Neural cell (in vitro differentiated cells): Measurements from ENCODE around the gene BRINP2. TPM values are rescaled to one million over a fixed set of nuclear protein-coding genes. Genes with fewer than 3 reads are reported as not detected.

Experiments
- H2AFZ ChIP-seq: fragments of 200-600, 300-800 bp; sonication (generic), shearing (Covaris generic); 2 replicates; pipeline ENCODE4 v1.6.0; 2014; ENCODE audit warnings: low read depth, mild to moderate bottlenecking, antibody characterized with exemption, low read length, moderate library complexity
- H3F3A ChIP-seq: fragments of 200-600 bp; shearing (Covaris generic); 2 replicates; pipeline ENCODE4 v1.6.1; 2016; ENCODE audit warnings: mild to moderate bottlenecking, moderate library complexity, mixed read lengths, antibody characterized with exemption, low read length; ENCODE audit not compliant: insufficient read depth, poor library complexity, severe bottlenecking
- H3K27ac ChIP-seq: fragments of 200-600, 300-800 bp; sonication (generic), shearing (Covaris generic); 2 replicates; pipeline ENCODE4 v1.5.1; 2014; ENCODE audit warnings: mild to moderate bottlenecking, low read length, moderate library complexity
- H3K27me3 ChIP-seq: fragments of 300-800, 200-600 bp; sonication (generic), shearing (Covaris generic); 2 replicates; pipeline ENCODE4 v1.6.0; 2014; ENCODE audit warnings: mild to moderate bottlenecking, low read depth, low read length, moderate library complexity; ENCODE audit not compliant: insufficient read depth
- H3K36me3 ChIP-seq: fragments of 300-800, 200-600 bp; sonication (generic), shearing (Covaris generic); 2 replicates; pipeline ENCODE4 v1.5.1; 2014; ENCODE audit warnings: mild to moderate bottlenecking, antibody characterized with exemption, low read length, moderate library complexity; ENCODE audit not compliant: insufficient read depth
- H3K4me2 ChIP-seq: fragments of 300-800, 200-600 bp; sonication (generic), shearing (Covaris generic); 2 replicates; pipeline ENCODE4 v1.6.0; 2014; ENCODE audit warnings: mild to moderate bottlenecking, low read length
- H3K4me3 ChIP-seq: fragments of 300-800, 200-600 bp; sonication (generic), shearing (Covaris generic); 2 replicates; pipeline ENCODE4 v1.5.1; 2014; ENCODE audit warnings: mild to moderate bottlenecking, low read length, moderate library complexity
- H3K79me2 ChIP-seq: fragments of 200-600 bp; shearing (Covaris generic); replicated peaks from 2 replicates; pipeline ENCODE4 v1.6.0; 2014; ENCODE audit warnings: mild to moderate bottlenecking, low read length, moderate library complexity; ENCODE audit not compliant: insufficient read depth
- H3K9ac ChIP-seq: fragments of 300-800, 200-600 bp; sonication (generic), shearing (Covaris generic); 2 replicates; pipeline ENCODE4 v1.6.1; 2016; ENCODE audit warnings: mild to moderate bottlenecking, low read length, mixed read lengths
- H3K9me2 ChIP-seq: fragments of 200-600 bp; shearing (Covaris generic); 2 replicates; pipeline ENCODE4 v1.6.1; 2016; ENCODE audit warnings: mild to moderate bottlenecking, low read length, mixed read lengths; ENCODE audit not compliant: insufficient read depth
- H3K9me3 ChIP-seq: fragments of 200-600, 300-800 bp; sonication (generic), shearing (Covaris generic); 2 replicates; pipeline ENCODE4 v1.6.1; 2016; ENCODE audit warnings: mild to moderate bottlenecking, mixed run types, low read length, moderate library complexity, mixed read lengths
- H4K20me1 ChIP-seq: fragments of 200-600 bp; shearing (Covaris generic); 2 replicates; pipeline ENCODE4 v1.6.1; 2016; ENCODE audit warnings: mild to moderate bottlenecking, mixed run types; ENCODE audit not compliant: insufficient read depth
- EP300 ChIP-seq: fragments of 450-650 bp; conservative IDR thresholded peaks from 2 replicates; pipeline ENCODE4 v1.6.1; 2014; ENCODE audit warnings: antibody characterized with exemption, mild to moderate bottlenecking, moderate library complexity; ENCODE audit not compliant: poor library complexity, severe bottlenecking
- EZH2 ChIP-seq: fragments of 200-600, 300-800 bp; shearing (Covaris generic), sonication (generic); IDR thresholded peaks from 2 replicates; pipeline ENCODE4 v1.6.1; 2014; ENCODE audit warnings: antibody characterized with exemption, low read length, borderline replicate concordance, mild to moderate bottlenecking; ENCODE audit not compliant: insufficient read depth, poor library complexity, severe bottlenecking
- MXI1 ChIP-seq: fragments of 450-650 bp; conservative IDR thresholded peaks from 2 replicates; pipeline ENCODE4 v1.6.1; 2014; ENCODE audit warnings: antibody characterized with exemption, mild to moderate bottlenecking; ENCODE audit not compliant: poor library complexity, severe bottlenecking
- POLR2AphosphoS5 ChIP-seq: IDR thresholded peaks from 2 replicates; pipeline ENCODE4 v1.6.1; 2012
- RAD21 ChIP-seq: fragments of 450-650 bp; conservative IDR thresholded peaks from 2 replicates; pipeline ENCODE4 v1.6.1; 2014; ENCODE audit warnings: antibody characterized with exemption, mild to moderate bottlenecking, moderate library complexity
- SMC3 ChIP-seq: fragments of 450-650 bp; conservative IDR thresholded peaks from 2 replicates; pipeline ENCODE4 v1.6.1; 2014; ENCODE audit warnings: antibody characterized with exemption, mild to moderate bottlenecking, moderate library complexity; ENCODE audit not compliant: poor library complexity
- TAF1 ChIP-seq: IDR thresholded peaks from 2 replicates; pipeline ENCODE4 v1.6.1; 2012; ENCODE audit warnings: low read depth
- polyA plus RNA-seq: library from polyadenylated mRNA; depleted of rRNA; stranded (reverse); fragments of >200 nt; gene quantifications from 2 replicates; pipeline ENCODE4 v1.2.3, GENCODE V29; 2014
- TF ChIP-seq, protein P1 (sequence below): IDR thresholded peaks from 2 replicates; pipeline ENCODE4 v1.6.1; 2012; ENCODE audit warnings: borderline replicate concordance
- TF ChIP-seq, protein P2 (sequence below): fragments of 450-650 bp; IDR thresholded peaks from 2 replicates; pipeline ENCODE4 v1.5.1; 2014; ENCODE audit warnings: antibody characterized with exemption, mild to moderate bottlenecking, moderate library complexity; ENCODE audit not compliant: poor library complexity, severe bottlenecking

Gene BRINP2
- polyA plus RNA-seq, 1 donor from 2014 or later = 12.9 TPM

DNA sequence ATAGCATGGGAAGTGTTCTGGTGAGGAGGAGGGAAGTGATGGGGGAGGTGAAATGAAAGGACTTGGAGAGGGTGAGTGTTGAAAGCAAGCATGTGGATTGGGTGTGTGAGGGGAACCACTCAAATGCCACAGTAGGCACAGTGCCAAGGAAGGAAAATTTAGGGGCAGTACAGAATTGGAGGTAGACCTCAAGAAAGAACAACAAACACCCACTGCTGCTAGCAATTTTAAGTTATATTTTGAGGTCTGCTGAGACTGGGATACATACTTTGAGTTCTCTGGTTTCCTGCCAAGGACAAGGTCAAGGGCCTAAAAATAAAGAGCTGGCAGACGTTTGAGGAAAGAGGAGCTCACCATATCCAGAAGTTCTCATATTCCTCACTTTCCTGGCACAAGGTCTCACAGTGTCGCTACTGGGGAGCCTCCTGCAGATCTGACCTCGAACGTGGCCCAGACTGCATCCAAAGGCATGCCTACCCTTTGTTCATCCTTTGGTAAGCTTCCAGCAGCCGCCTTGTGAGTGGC is 104.0 kb downstream of the BRINP2 start:
- no peak overlapping the region for H3K9ac ChIP-seq
- TF ChIP-seq MXI1 = no peak
- TF ChIP-seq SMC3 = no peak
- no peak for TF ChIP-seq EZH2
- no peak for TF ChIP-seq TAF1
- TF ChIP-seq POLR2AphosphoS5 = no peak
- TF ChIP-seq, protein P1, sequence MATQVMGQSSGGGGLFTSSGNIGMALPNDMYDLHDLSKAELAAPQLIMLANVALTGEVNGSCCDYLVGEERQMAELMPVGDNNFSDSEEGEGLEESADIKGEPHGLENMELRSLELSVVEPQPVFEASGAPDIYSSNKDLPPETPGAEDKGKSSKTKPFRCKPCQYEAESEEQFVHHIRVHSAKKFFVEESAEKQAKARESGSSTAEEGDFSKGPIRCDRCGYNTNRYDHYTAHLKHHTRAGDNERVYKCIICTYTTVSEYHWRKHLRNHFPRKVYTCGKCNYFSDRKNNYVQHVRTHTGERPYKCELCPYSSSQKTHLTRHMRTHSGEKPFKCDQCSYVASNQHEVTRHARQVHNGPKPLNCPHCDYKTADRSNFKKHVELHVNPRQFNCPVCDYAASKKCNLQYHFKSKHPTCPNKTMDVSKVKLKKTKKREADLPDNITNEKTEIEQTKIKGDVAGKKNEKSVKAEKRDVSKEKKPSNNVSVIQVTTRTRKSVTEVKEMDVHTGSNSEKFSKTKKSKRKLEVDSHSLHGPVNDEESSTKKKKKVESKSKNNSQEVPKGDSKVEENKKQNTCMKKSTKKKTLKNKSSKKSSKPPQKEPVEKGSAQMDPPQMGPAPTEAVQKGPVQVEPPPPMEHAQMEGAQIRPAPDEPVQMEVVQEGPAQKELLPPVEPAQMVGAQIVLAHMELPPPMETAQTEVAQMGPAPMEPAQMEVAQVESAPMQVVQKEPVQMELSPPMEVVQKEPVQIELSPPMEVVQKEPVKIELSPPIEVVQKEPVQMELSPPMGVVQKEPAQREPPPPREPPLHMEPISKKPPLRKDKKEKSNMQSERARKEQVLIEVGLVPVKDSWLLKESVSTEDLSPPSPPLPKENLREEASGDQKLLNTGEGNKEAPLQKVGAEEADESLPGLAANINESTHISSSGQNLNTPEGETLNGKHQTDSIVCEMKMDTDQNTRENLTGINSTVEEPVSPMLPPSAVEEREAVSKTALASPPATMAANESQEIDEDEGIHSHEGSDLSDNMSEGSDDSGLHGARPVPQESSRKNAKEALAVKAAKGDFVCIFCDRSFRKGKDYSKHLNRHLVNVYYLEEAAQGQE = no peak
- TF ChIP-seq, protein P2, sequence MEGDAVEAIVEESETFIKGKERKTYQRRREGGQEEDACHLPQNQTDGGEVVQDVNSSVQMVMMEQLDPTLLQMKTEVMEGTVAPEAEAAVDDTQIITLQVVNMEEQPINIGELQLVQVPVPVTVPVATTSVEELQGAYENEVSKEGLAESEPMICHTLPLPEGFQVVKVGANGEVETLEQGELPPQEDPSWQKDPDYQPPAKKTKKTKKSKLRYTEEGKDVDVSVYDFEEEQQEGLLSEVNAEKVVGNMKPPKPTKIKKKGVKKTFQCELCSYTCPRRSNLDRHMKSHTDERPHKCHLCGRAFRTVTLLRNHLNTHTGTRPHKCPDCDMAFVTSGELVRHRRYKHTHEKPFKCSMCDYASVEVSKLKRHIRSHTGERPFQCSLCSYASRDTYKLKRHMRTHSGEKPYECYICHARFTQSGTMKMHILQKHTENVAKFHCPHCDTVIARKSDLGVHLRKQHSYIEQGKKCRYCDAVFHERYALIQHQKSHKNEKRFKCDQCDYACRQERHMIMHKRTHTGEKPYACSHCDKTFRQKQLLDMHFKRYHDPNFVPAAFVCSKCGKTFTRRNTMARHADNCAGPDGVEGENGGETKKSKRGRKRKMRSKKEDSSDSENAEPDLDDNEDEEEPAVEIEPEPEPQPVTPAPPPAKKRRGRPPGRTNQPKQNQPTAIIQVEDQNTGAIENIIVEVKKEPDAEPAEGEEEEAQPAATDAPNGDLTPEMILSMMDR = no peak
- no peak for TF ChIP-seq RAD21
- TF ChIP-seq EP300 = no peak
- no peak overlapping the region for H3K4me3 ChIP-seq
- H3K36me3 ChIP-seq = no peaks in the 10 kb centered on the region
- no peaks in the 10 kb centered on the region for H3K79me2 ChIP-seq
- H2AFZ ChIP-seq = no peak overlapping the region
- no peak overlapping the region for H3K27ac ChIP-seq
- H3K27me3 ChIP-seq = no peaks in the 10 kb centered on the region
- H3K9me2 ChIP-seq = no peaks in the 10 kb centered on the region
- H3K4me2 ChIP-seq = no peak overlapping the region
- H3F3A ChIP-seq = no peaks in the 10 kb centered on the region
- no peaks in the 10 kb centered on the region for H4K20me1 ChIP-seq
- no peaks in the 10 kb centered on the region for H3K9me3 ChIP-seq

DNA sequence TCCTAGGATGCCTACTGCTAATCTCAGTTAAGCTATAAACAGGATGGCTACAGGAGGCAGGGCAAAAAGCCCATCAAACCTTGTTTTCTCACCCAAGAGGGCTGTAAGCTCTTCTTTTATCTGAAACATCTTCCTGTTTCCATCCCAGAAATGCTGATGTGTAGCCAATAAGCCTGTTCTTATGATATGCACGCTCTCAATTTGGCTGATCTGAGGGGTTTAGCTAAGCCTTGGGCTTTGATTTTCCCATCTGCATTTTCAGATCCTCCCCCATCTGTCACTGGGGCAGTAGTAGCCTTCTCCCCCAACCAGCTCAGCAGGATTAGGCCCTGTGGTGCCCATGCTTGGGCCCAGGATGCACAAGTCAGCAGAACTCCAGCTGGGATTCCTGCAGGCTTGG is 105.0 kb downstream of the BRINP2 start:
- TF ChIP-seq EP300 = no peak
- no peak for TF ChIP-seq EZH2
- TF ChIP-seq POLR2AphosphoS5 = no peak
- no peak for TF ChIP-seq MXI1
- TF ChIP-seq, protein P1 = no peak
- no peak for TF ChIP-seq TAF1
- TF ChIP-seq, protein P2 = no peak
- no peak for TF ChIP-seq RAD21
- TF ChIP-seq SMC3 = no peak
- Histone ChIP-seq H2AFZ (no peak overlapping the region), H4K20me1 (no peaks in the 10 kb centered on the region), H3K79me2 (no peaks in the 10 kb centered on the region), H3K9me3 (no peaks in the 10 kb centered on the region), H3K36me3 (no peaks in the 10 kb centered on the region), H3K9ac (no peak overlapping the region), H3K4me3 (no peak overlapping the region), H3K27me3 (no peaks in the 10 kb centered on the region), H3K9me2 (no peaks in the 10 kb centered on the region), H3K4me2 (no peak overlapping the region), H3F3A (no peaks in the 10 kb centered on the region), H3K27ac (no peak overlapping the region)
